Gastroesophageal sphincter (tissue), 4 donors: ENCODE measurements around the gene TNNT2. TPM values are rescaled to one million over a fixed set of nuclear protein-coding genes. Genes with fewer than 3 reads are reported as not detected.

Experiments used
- ATAC-seq: fragments of 150-250 bp; one replicate; pipeline ENCODE4 v1.9.1; 2016; ENCODE audit warnings: mild to moderate bottlenecking, moderate library complexity
- H3K27ac ChIP-seq, 4 donors: fragments of 200-600 bp; sonication (generic) in 3 of 4; 1 replicate in 3 of 4; 2 replicates in 1 of 4; pipeline ENCODE4 v1.5.1; 2016 to 2019
- H3K27me3 ChIP-seq: fragments of 200-600 bp; sonication (generic); one replicate; pipeline ENCODE4 v1.5.1; 2019
- H3K36me3 ChIP-seq, 2 donors: fragments of 200-600 bp; sonication (generic); one replicate each; pipeline ENCODE4 v1.5.1; 2019; ENCODE audit warnings: control low read depth in 1 of 2
- H3K4me1 ChIP-seq, 3 donors: fragments of 200-600 bp; sonication (generic); 1 replicate in 2 of 3; 2 replicates in 1 of 3; pipeline ENCODE4 v1.5.1; 2016 to 2019; ENCODE audit warnings: control low read depth in 2 of 3
- H3K4me3 ChIP-seq, 2 donors: fragments of 200-600 bp; sonication (generic); one replicate each; pipeline ENCODE4 v1.5.1; 2019; ENCODE audit warnings: mild to moderate bottlenecking in 1 of 2, moderate library complexity in 1 of 2
- H3K9me3 ChIP-seq, 3 donors: fragments of 200-600 bp; sonication (generic); one replicate each; pipeline ENCODE4 v1.5.1; 2017 to 2019; ENCODE audit warnings: control low read depth in 2 of 3
- EP300 ChIP-seq: sonication (generic); formaldehyde crosslinking; IDR thresholded peaks from one replicate; pipeline ENCODE4 v1.6.1; 2017; ENCODE audit warnings: antibody characterized with exemption, mild to moderate bottlenecking
- POLR2A ChIP-seq, 2 donors: fragments of 450-650 bp; IDR thresholded peaks; one replicate each; pipeline ENCODE4 v1.6.1; 2017; ENCODE audit warnings: antibody characterized with exemption in 2 of 2, mild to moderate bottlenecking in 2 of 2, moderate library complexity in 1 of 2
- POLR2AphosphoS5 ChIP-seq: sonication (generic); formaldehyde crosslinking; IDR thresholded peaks from one replicate; pipeline ENCODE4 v1.6.1; 2017; ENCODE audit warnings: antibody characterized with exemption
- WGBS, 2 donors: methylation state at CpG; one replicate each; pipeline ENCODE4 v1.1.5; 2018; ENCODE audit warnings: low coverage in 1 of 2; 5-methylcytosine and 5-hydroxymethylcytosine counted together
- total RNA-seq, 4 donors: library from RNA; depleted of rRNA; stranded (reverse); fragments of >200 nt; gene quantifications; one replicate each; pipeline ENCODE4 v1.1.0, GENCODE V29; 2016
- TF ChIP-seq, protein P1 (sequence below), 4 experiments: fragments of 200-600 bp in 2 of 4; fragments of 450-650 bp in 2 of 4; sonication (generic) in 1 of 4; IDR thresholded peaks; one replicate each; pipeline ENCODE4 v1.5.1; 2017 to 2019; ENCODE audit warnings: antibody characterized with exemption in 4 of 4, mild to moderate bottlenecking in 2 of 4, moderate library complexity in 2 of 4

The TNNT2 gene
- total RNA-seq, 4 donors from 2014 or later, result 0.47 to 0.94 (median 0.81) TPM; not detected in 1

- H3K9me3 ChIP-seq, result no peaks in the 10 kb centered on the region
- H3K27ac ChIP-seq, result no peak overlapping the region
- no peaks in the 10 kb centered on the region for H3K4me1 ChIP-seq
- no peak for ATAC-seq
- no peak overlapping the region for H3K4me3 ChIP-seq
- 22 to 89% methylated on average over 1 to 3 of the region's 7 CpGs for WGBS, 2 donors
- H3K36me3 ChIP-seq, result no peaks in the 10 kb centered on the region
- no peak for TF ChIP-seq POLR2A (IDR thresholded peaks at IDR 0.05)
- TF ChIP-seq POLR2AphosphoS5, result no peak
- TF ChIP-seq, protein P1, sequence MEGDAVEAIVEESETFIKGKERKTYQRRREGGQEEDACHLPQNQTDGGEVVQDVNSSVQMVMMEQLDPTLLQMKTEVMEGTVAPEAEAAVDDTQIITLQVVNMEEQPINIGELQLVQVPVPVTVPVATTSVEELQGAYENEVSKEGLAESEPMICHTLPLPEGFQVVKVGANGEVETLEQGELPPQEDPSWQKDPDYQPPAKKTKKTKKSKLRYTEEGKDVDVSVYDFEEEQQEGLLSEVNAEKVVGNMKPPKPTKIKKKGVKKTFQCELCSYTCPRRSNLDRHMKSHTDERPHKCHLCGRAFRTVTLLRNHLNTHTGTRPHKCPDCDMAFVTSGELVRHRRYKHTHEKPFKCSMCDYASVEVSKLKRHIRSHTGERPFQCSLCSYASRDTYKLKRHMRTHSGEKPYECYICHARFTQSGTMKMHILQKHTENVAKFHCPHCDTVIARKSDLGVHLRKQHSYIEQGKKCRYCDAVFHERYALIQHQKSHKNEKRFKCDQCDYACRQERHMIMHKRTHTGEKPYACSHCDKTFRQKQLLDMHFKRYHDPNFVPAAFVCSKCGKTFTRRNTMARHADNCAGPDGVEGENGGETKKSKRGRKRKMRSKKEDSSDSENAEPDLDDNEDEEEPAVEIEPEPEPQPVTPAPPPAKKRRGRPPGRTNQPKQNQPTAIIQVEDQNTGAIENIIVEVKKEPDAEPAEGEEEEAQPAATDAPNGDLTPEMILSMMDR (IDR thresholded peaks at IDR 0.05), result no peak
- TF ChIP-seq EP300, result no peak
- H3K27me3 ChIP-seq, result no peaks in the 10 kb centered on the region
These were observed 49.7 kb downstream of the TNNT2 start for GRCh38 chr1:201327687-201328240.

GRCh38 chr1:201326710-201327109 lies 50.8 kb downstream of the TNNT2 start:
- 71 to 93% methylated on average over 3 to 4 of the region's 4 CpGs for WGBS, 2 donors
- Histone ChIP-seq H3K27ac (no peak overlapping the region), H3K4me3 (no peak overlapping the region), H3K9me3 (no peaks in the 10 kb centered on the region), H3K36me3 (no peaks in the 10 kb centered on the region), H3K27me3 (no peaks in the 10 kb centered on the region), H3K4me1 (no peaks in the 10 kb centered on the region)
- ATAC-seq, result no peak
- TF ChIP-seq, protein P1 (IDR thresholded peaks at IDR 0.05), result no peak
- TF ChIP-seq EP300 (no peak), POLR2AphosphoS5 (no peak)

DNA sequence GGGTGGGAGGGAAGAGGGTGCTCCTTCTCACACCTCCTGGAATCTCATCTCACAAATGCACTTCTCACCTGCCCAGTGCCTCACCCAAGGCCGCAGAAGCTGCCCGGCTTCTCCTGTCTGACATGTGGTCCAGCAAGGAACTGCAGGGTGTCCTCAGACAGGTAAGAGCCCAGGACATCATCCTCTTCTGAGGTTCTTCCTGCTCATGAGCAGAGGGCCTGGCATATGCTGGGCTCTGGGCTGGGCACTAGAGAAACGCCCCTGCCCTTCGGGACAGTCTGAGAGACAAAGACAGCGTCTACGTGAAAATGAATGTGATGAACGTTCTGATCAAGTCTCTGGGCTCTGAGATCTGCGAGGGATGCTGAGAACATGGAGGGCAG lies 51.8 kb downstream of the TNNT2 start:
- 86% methylated on average over 6 of the region's 8 CpGs; no CpG with 5 or more reads in 1 of the 2 donors for WGBS, 2 donors
- H3K9me3 ChIP-seq, result no peaks in the 10 kb centered on the region
- ATAC-seq, result no peak
- no peak overlapping the region for H3K4me3 ChIP-seq
- no peak overlapping the region for H3K27ac ChIP-seq
- H3K27me3 ChIP-seq, result no peaks in the 10 kb centered on the region
- H3K36me3 ChIP-seq, result no peaks in the 10 kb centered on the region
- no peak for TF ChIP-seq POLR2AphosphoS5
- TF ChIP-seq EP300, result no peak
- TF ChIP-seq, protein P1 (IDR thresholded peaks at IDR 0.05), result no peak
- TF ChIP-seq POLR2A (IDR thresholded peaks at IDR 0.05), result no peak
- H3K4me1 ChIP-seq, result no peaks in the 10 kb centered on the region

GRCh38 chr1:201324821-201325677 lies 52.4 kb downstream of the TNNT2 start:
- no CpG with 5 or more reads among the region's 16 CpGs for WGBS, 2 donors
- ATAC-seq, result peak; percentile 16

More at GRCh38 chr1:201324821-201325677, 52.4 kb downstream of the TNNT2 start:
- Histone ChIP-seq H3K27ac (no peak overlapping the region), H3K9me3 (no peaks in the 10 kb centered on the region), H3K4me3 (no peak overlapping the region), H3K36me3 (no peaks in the 10 kb centered on the region), H3K27me3 (no peaks in the 10 kb centered on the region), H3K4me1 (no peaks in the 10 kb centered on the region)
- TF ChIP-seq, protein P1 (IDR thresholded peaks at IDR 0.05), result no peak
- no peak for TF ChIP-seq EP300
- no peak for TF ChIP-seq POLR2A (IDR thresholded peaks at IDR 0.05)
- no peak for TF ChIP-seq POLR2AphosphoS5
